Activated T-cell treated with anti-CD3 and anti-CD28 coated beads, Interleukin-2, amount 50 U/mL, for 72 hours (primary cell): Measurements from ENCODE around the gene EIF2D. TPM values are rescaled to one million over a fixed set of nuclear protein-coding genes. Genes with fewer than 3 reads are reported as not detected.

ENCODE experiments used
- total RNA-seq, 2 donors: library from RNA; stranded (reverse); gene quantifications; one replicate each; pipeline ENCODE4 v1.2.3, GENCODE V29; 2022

EIF2D gene
- total RNA-seq, 2 donors from 2014 or later: 129 to 158 TPM

Other genes starting within 250 kb of the EIF2D start
- gene IKBKE, start 142.0 kb downstream of the EIF2D start, total RNA-seq: 10 to 100 TPM; 21.0 to 21.1 TPM
- gene RASSF5, start 104.9 kb downstream of the EIF2D start, total RNA-seq: 100 to 1,000 TPM; 227 to 240 TPM
- 1 to 10 TPM; 5.9 to 8.7 TPM for gene DYRK3, start 23.1 kb upstream of the EIF2D start, total RNA-seq
- gene MAPKAPK2, start 72.4 kb upstream of the EIF2D start, total RNA-seq: 100 to 1,000 TPM; 101 to 102 TPM
- not detected for gene IL19, start 158.3 kb upstream of the EIF2D start, total RNA-seq
- 1 to 10 TPM in 1 of 2 donors, under 1 TPM in 1; 0.77 to 2.3 TPM for gene IL10, start 160.0 kb upstream of the EIF2D start, total RNA-seq